GM18867 (cell line): ENCODE measurements around the gene STRA8.
A peak's percentile ranks its signal among the peaks of the same experiment; 100 is the strongest.

Source experiments
- ATAC-seq: cut with Tn5 transposase; IDR thresholded peaks from one replicate; pipeline ENCODE4 v1.9.1; 2021; ENCODE audit warnings: mild to moderate bottlenecking, moderate library complexity; ENCODE audit not compliant: unreplicated experiment

The STRA8 gene

GRCh38 chr7:135233570-135233969 lies at the start of gene STRA8:
STRA8 (plus strand) TSS chr7:135233838; CDS start chr7:135240525, 6,687 bp downstream.
- no peak for ATAC-seq

GRCh38 chr7:135184254-135184841 lies 49.3 kb upstream of the STRA8 start:
- ATAC-seq: no peak

GRCh38 chr7:135185471-135186260 lies 48.0 kb upstream of the STRA8 start:
- no peak for ATAC-seq

GRCh38 chr7:135186261-135186540 lies 47.4 kb upstream of the STRA8 start:
- no peak for ATAC-seq

- peak; percentile 34 for ATAC-seq
These were observed 46.8 kb upstream of the STRA8 start for GRCh38 chr7:135186841-135187253.

GRCh38 chr7:135188298-135188984 lies 45.2 kb upstream of the STRA8 start:
- ATAC-seq: no peak

- ATAC-seq: no peak
These were observed 44.4 kb upstream of the STRA8 start for GRCh38 chr7:135189221-135189662.

- no peak for ATAC-seq
These were observed 43.7 kb upstream of the STRA8 start for GRCh38 chr7:135189961-135190360.

GRCh38 chr7:135190703-135191102 lies 42.9 kb upstream of the STRA8 start:
- no peak for ATAC-seq

GRCh38 chr7:135192914-135193536 lies 40.6 kb upstream of the STRA8 start:
- no peak for ATAC-seq

- no peak for ATAC-seq
These were observed 40.0 kb upstream of the STRA8 start for GRCh38 chr7:135193615-135194081.

GRCh38 chr7:135194494-135195095 lies 39.0 kb upstream of the STRA8 start:
- no peak for ATAC-seq

- no peak for ATAC-seq
These were observed 38.5 kb upstream of the STRA8 start for GRCh38 chr7:135195156-135195555.

GRCh38 chr7:135195968-135196629 lies 37.5 kb upstream of the STRA8 start:
- no peak for ATAC-seq

GRCh38 chr7:135197343-135197742 lies 36.3 kb upstream of the STRA8 start:
- ATAC-seq: no peak

- ATAC-seq: no peak
These were observed 35.6 kb upstream of the STRA8 start for GRCh38 chr7:135197906-135198655.

GRCh38 chr7:135199439-135199838 lies 34.2 kb upstream of the STRA8 start:
- no peak for ATAC-seq

- no peak for ATAC-seq
These were observed 32.8 kb upstream of the STRA8 start for GRCh38 chr7:135200821-135201331.

- ATAC-seq: no peak
These were observed 32.3 kb upstream of the STRA8 start for GRCh38 chr7:135201350-135201749.

GRCh38 chr7:135204341-135204749 lies 29.3 kb upstream of the STRA8 start:
- ATAC-seq: no peak
